Amniotic epithelial cell (primary cell): ENCODE data around the gene ABHD14A.
A peak's percentile ranks its signal among the peaks of the same experiment; 100 is the strongest.

ENCODE experiments used
- DNase-seq: peaks from one replicate; pipeline ENCODE4 v3.0.0-alpha.2; 2010; ENCODE audit warnings: low read depth

ABHD14A gene

GRCh38 chr3:51997172-51997571 is 22.3 kb downstream of the ABHD14A start:
- no peak for DNase-seq

- DNase-seq: peak; percentile 49
These were observed 23.2 kb downstream of the ABHD14A start for GRCh38 chr3:51997935-51998596.

- DNase-seq: no peak
These were observed 23.9 kb downstream of the ABHD14A start for GRCh38 chr3:51998774-51999173.

GRCh38 chr3:51999846-52000245 is 25.0 kb downstream of the ABHD14A start:
- DNase-seq: no peak

- peak; percentile 28 for DNase-seq
These were observed 26.6 kb downstream of the ABHD14A start for GRCh38 chr3:52001443-52001974.

- DNase-seq: no peak
These were observed 27.9 kb downstream of the ABHD14A start for GRCh38 chr3:52002748-52003147.

GRCh38 chr3:52004163-52004787 is 29.4 kb downstream of the ABHD14A start:
- DNase-seq: peak; percentile 40

GRCh38 chr3:52004906-52005395 is 30.1 kb downstream of the ABHD14A start:
- no peak for DNase-seq

GRCh38 chr3:52005571-52005986 is 30.7 kb downstream of the ABHD14A start:
- DNase-seq: peak; percentile 74

- no peak for DNase-seq
These were observed 31.4 kb downstream of the ABHD14A start for GRCh38 chr3:52006017-52006819.

GRCh38 chr3:52006820-52007133 is 31.9 kb downstream of the ABHD14A start:
- DNase-seq: no peak

- no peak for DNase-seq
These were observed 32.4 kb downstream of the ABHD14A start for GRCh38 chr3:52007291-52007690.

- no peak for DNase-seq
These were observed 35.6 kb downstream of the ABHD14A start for GRCh38 chr3:52010431-52010830.

GRCh38 chr3:52012699-52013098 is 37.8 kb downstream of the ABHD14A start:
- DNase-seq: no peak

- no peak for DNase-seq
These were observed 39.1 kb downstream of the ABHD14A start for GRCh38 chr3:52013802-52014598.

- peak; percentile 27 for DNase-seq
These were observed 39.7 kb downstream of the ABHD14A start for GRCh38 chr3:52014613-52015012.

GRCh38 chr3:52015438-52016228 is 40.8 kb downstream of the ABHD14A start:
- no peak for DNase-seq

- DNase-seq: no peak
These were observed 42.7 kb downstream of the ABHD14A start for GRCh38 chr3:52017586-52017985.

GRCh38 chr3:52018319-52019000 is 43.6 kb downstream of the ABHD14A start:
- no peak for DNase-seq

GRCh38 chr3:52019352-52020080 is 44.7 kb downstream of the ABHD14A start:
- no peak for DNase-seq
